ENCODE results near the gene ITPRIPL2. TPM values are rescaled to one million over a fixed set of nuclear protein-coding genes. Genes with fewer than 3 reads are reported as not detected.

ITPRIPL2 gene
- total and polyA plus RNA-seq, 2 of the 4 experiments (the other 2 are of a cell fraction): 9.2 to 11.1 TPM

- H3K9me3 ChIP-seq (ENCODE audit: control insufficient read depth, insufficient read depth, low read length): peaks cover 8% of the 10 kb centered on the region
- H3K79me1 ChIP-seq (ENCODE audit: low read depth in 1 of 2, low read length in 2 of 2): no peaks in the 10 kb centered on the region
- dilution Hi-C loops (cut with HindIII; ENCODE audit: low sequenced_read_pairs, unreplicated experiment): no loop called here
- no peak overlapping the region for H3K14ac ChIP-seq (replicated peaks; ENCODE audit: low read depth, low read length)
- no peak overlapping the region for H2AFZ ChIP-seq (replicated peaks; ENCODE audit: low read length, poor library complexity)
- H3K36me3 ChIP-seq (ENCODE audit: control insufficient read depth, insufficient read depth, low read length): no peaks in the 10 kb centered on the region
- H3K27ac ChIP-seq (ENCODE audit: insufficient read depth, low read length): no peak overlapping the region
- H3K4me3 ChIP-seq (ENCODE audit: insufficient read depth, low read depth, low read length): no peak overlapping the region
- BruUV-seq (replicated peaks): no TSS peak
- no peak for DNase-seq
- H4K8ac ChIP-seq (ENCODE audit: low read depth in 2 of 2, low read length in 2 of 2): no peak overlapping the region
- H3K4me1 ChIP-seq (ENCODE audit: control insufficient read depth, insufficient read depth, low read length): no peaks in the 10 kb centered on the region
- no peak overlapping the region for H3K9ac ChIP-seq (ENCODE audit: low read depth, low read length)
- H3K27me3 ChIP-seq (ENCODE audit: control insufficient read depth, insufficient read depth, low read length): no peaks in the 10 kb centered on the region
- H3K9me1 ChIP-seq (ENCODE audit: insufficient read depth, low read length): no peaks in the 10 kb centered on the region
- WGBS, 2 experiments (ENCODE audit: extremely low coverage in 2 of 2, insufficient read length in 1 of 2): no CpG with 5 or more reads among the region's 1 CpG
- H3K56ac ChIP-seq (ENCODE audit: extremely low read depth, insufficient read depth, low read length): no peak overlapping the region
- no peak overlapping the region for H2BK20ac ChIP-seq (ENCODE audit: low read depth, low read length)
- no peak overlapping the region for H4K5ac ChIP-seq (ENCODE audit: low read depth, low read length)
- no peak overlapping the region for H2BK5ac ChIP-seq (ENCODE audit: low read depth, low read length, poor library complexity, severe bottlenecking)
- H3K4me2 ChIP-seq (ENCODE audit: low read depth, low read length): no peak overlapping the region
- no peak overlapping the region for H2BK120ac ChIP-seq (ENCODE audit: low read depth, low read length)
- no peak overlapping the region for H3K18ac ChIP-seq (ENCODE audit: low read depth, low read length)
- no peak for TF ChIP-seq BHLHE40 (IDR thresholded peaks at IDR 0.05; ENCODE audit: low read depth, low read length)
- no peak for TF ChIP-seq MXI1 (IDR thresholded peaks at IDR 0.05; ENCODE audit: borderline replicate concordance, low read depth, low read length)
- TF ChIP-seq ELK1 (IDR thresholded peaks at IDR 0.05; ENCODE audit: borderline replicate concordance, low read depth, low read length): no peak
- no peak for TF ChIP-seq SMC3 (IDR thresholded peaks at IDR 0.05; ENCODE audit: low read depth, low read length)
- no peak for TF ChIP-seq FOS (IDR thresholded peaks at IDR 0.05; ENCODE audit: low read depth, low read length)
- TF ChIP-seq MAZ (IDR thresholded peaks at IDR 0.05; ENCODE audit: borderline replicate concordance, low read depth, low read length): no peak
- TF ChIP-seq RFX5 (IDR thresholded peaks at IDR 0.05; ENCODE audit: low read depth, low read length): no peak
- TF ChIP-seq RAD21 (IDR thresholded peaks at IDR 0.05; ENCODE audit: low read length): no peak
- no peak for TF ChIP-seq NFE2L2 (IDR thresholded peaks at IDR 0.05; ENCODE audit: low read depth, low read length)
- TF ChIP-seq CEBPB (IDR thresholded peaks at IDR 0.05; ENCODE audit: low read depth, low read length): no peak
- no peak for TF ChIP-seq CHD1 (IDR thresholded peaks at IDR 0.05; ENCODE audit: low read depth, low read length)
- TF ChIP-seq, protein P1, sequence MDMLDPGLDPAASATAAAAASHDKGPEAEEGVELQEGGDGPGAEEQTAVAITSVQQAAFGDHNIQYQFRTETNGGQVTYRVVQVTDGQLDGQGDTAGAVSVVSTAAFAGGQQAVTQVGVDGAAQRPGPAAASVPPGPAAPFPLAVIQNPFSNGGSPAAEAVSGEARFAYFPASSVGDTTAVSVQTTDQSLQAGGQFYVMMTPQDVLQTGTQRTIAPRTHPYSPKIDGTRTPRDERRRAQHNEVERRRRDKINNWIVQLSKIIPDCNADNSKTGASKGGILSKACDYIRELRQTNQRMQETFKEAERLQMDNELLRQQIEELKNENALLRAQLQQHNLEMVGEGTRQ (IDR thresholded peaks at IDR 0.05; ENCODE audit: low read depth, low read length): no peak
- TF ChIP-seq RCOR1 (IDR thresholded peaks at IDR 0.05; ENCODE audit: insufficient replicate concordance, low read length): no peak
- no peak for TF ChIP-seq POLR2A (IDR thresholded peaks at IDR 0.05; ENCODE audit: low read depth, low read length)
- TF ChIP-seq, protein P2, sequence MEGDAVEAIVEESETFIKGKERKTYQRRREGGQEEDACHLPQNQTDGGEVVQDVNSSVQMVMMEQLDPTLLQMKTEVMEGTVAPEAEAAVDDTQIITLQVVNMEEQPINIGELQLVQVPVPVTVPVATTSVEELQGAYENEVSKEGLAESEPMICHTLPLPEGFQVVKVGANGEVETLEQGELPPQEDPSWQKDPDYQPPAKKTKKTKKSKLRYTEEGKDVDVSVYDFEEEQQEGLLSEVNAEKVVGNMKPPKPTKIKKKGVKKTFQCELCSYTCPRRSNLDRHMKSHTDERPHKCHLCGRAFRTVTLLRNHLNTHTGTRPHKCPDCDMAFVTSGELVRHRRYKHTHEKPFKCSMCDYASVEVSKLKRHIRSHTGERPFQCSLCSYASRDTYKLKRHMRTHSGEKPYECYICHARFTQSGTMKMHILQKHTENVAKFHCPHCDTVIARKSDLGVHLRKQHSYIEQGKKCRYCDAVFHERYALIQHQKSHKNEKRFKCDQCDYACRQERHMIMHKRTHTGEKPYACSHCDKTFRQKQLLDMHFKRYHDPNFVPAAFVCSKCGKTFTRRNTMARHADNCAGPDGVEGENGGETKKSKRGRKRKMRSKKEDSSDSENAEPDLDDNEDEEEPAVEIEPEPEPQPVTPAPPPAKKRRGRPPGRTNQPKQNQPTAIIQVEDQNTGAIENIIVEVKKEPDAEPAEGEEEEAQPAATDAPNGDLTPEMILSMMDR (conservative IDR thresholded peaks at IDR 0.05; ENCODE audit: low read depth, low read length): no peak
- no peak for TF ChIP-seq MAFK (IDR thresholded peaks at IDR 0.05; ENCODE audit: low read depth, low read length)
- H3K23ac ChIP-seq (ENCODE audit: low read depth, low read length): no peak overlapping the region
- H4K91ac ChIP-seq (ENCODE audit: insufficient read depth, low read depth, low read length): no peak overlapping the region
- in situ Hi-C loops (cut with MboI; ENCODE audit: low sequenced_read_pairs): no loop called here
- ATAC-seq (ENCODE audit: low read depth): no peak
- H2BK15ac ChIP-seq (ENCODE audit: low read depth, low read length): no peak overlapping the region
- H2AK9ac ChIP-seq (replicated peaks; ENCODE audit: low read depth, low read length, poor library complexity): no peak overlapping the region
- no peak overlapping the region for H3K4ac ChIP-seq (ENCODE audit: low read depth, low read length)
- no peak overlapping the region for H2AK5ac ChIP-seq (ENCODE audit: low read depth, low read length)
- H4K20me1 ChIP-seq (ENCODE audit: insufficient read depth, low read length): no peaks in the 10 kb centered on the region
- intact Hi-C loops (cut with micrococcal nuclease): no loop called here
- POLR2A ChIA-PET (ENCODE audit: unreplicated experiment): no interaction called here
- CTCF ChIA-PET: interaction anchor here (1.0 to 2.0 kb wide), 2 partner anchors 16 to 21 kb away, joined by 4 to 6 read pairs; partner anchors contain the start of gene ITPRIPL2
These were observed 15.6 kb upstream of the ITPRIPL2 start for GRCh38 chr16:19098173-19098572.
